ENCODE results near the gene HSPA14.

Gene HSPA14

DNA sequence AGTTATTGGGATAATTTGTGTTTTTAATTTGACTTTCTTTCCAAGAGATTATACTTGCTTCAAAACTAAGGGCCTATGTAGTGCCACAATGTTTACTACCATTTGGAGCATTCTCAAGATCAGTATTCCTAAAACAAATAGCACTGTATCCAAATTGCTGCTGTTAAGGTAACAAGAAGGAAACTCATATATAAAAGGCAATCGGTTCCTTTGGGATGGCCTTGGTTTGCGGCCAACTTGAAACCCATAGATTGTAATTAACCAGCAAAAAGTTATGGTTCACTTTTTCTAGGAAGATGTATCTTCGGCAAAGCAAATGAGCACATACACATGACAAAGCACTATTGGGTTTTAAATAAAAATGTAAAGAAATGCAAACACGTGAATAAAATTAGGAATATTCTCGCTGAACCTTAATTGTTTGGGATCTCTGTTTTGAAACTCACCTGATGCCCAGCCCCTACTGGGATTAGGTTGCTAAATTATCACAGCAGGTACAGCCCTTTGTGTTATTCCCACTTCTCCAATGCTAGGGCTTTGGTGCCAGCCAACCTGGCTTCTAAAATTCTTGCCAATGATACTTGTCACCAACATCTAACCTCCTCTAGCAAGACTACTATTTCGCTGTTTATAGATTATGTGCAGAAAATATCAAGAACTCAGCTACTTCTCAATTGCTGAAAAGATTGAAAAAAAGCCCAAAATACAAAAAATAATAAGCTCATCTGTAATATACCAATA is 16.3 kb upstream of the HSPA14 start:
- H3K36me3 ChIP-seq (replicated peaks; ENCODE audit: low read depth, low read length) = no peaks in the 10 kb centered on the region
- no peaks in the 10 kb centered on the region for H3K9me3 ChIP-seq (ENCODE audit: insufficient read depth, low read length)
- H3K4me3 ChIP-seq (ENCODE audit: low read length) = no peak overlapping the region
- no peak overlapping the region for H3K9ac ChIP-seq (ENCODE audit: low read length)
- H3K27me3 ChIP-seq (ENCODE audit: low read depth, low read length) = no peaks in the 10 kb centered on the region
- H2AFZ ChIP-seq (ENCODE audit: low read depth, low read length) = no peak overlapping the region
- peaks cover 11% of the 10 kb centered on the region for H3K4me1 ChIP-seq (ENCODE audit: low read length)
- H3K27ac ChIP-seq (ENCODE audit: low read length) = no peak overlapping the region
- H3K79me2 ChIP-seq (ENCODE audit: low read length) = no peaks in the 10 kb centered on the region
- TF ChIP-seq, protein P1, sequence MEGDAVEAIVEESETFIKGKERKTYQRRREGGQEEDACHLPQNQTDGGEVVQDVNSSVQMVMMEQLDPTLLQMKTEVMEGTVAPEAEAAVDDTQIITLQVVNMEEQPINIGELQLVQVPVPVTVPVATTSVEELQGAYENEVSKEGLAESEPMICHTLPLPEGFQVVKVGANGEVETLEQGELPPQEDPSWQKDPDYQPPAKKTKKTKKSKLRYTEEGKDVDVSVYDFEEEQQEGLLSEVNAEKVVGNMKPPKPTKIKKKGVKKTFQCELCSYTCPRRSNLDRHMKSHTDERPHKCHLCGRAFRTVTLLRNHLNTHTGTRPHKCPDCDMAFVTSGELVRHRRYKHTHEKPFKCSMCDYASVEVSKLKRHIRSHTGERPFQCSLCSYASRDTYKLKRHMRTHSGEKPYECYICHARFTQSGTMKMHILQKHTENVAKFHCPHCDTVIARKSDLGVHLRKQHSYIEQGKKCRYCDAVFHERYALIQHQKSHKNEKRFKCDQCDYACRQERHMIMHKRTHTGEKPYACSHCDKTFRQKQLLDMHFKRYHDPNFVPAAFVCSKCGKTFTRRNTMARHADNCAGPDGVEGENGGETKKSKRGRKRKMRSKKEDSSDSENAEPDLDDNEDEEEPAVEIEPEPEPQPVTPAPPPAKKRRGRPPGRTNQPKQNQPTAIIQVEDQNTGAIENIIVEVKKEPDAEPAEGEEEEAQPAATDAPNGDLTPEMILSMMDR (IDR thresholded peaks at IDR 0.05; ENCODE audit: low read depth, low read length) = no peak
- no peak for TF ChIP-seq EZH2phosphoT487 (IDR thresholded peaks at IDR 0.05; ENCODE audit: low read depth)
- no peak overlapping the region for H3K4me2 ChIP-seq (ENCODE audit: low read length)
- H4K20me1 ChIP-seq (ENCODE audit: insufficient read depth, low read length) = no peaks in the 10 kb centered on the region

DNA sequence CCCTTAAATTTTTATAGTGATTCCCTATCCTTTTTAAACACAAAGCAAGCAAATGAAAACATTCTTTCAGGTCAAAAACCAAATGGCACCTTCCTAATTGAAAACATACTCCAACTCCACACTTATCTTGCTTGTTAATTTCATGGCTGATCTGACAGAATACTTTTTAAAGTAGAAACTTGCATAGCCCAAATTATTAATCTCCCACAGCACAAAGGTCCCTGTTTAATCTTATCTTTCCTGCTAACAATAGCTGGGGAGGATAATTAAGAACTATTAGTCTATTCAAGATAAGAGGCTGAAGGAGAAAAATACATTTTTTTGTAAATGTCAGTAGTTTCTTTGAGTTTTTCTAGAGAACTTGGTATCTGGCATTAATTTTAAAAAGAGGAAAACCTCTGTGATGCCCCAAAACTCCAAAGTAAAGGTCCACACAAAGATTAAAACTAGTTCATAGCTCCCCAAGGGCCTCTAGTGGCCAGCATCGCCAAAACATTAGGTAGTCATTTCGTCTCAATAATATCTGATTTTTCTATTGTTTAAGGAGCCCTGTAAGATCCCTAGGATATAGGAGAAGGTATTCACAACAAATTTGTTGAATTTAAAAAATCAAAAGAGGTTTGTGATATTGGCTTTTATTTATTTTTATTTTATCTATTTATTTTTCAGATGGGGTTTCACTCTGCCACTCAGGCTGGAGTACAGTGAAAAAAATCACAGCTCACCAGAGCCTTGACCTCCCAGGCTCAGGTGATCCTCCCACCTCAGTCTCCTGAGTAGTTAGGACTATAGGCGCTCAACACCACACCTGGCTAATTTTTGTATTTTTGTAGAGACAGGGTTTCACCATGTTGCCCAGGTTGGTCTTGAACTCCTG is 15.0 kb upstream of the HSPA14 start:
- Histone ChIP-seq H3K27me3 (ENCODE audit: low read depth, low read length) (no peaks in the 10 kb centered on the region), H4K20me1 (ENCODE audit: insufficient read depth, low read length) (no peaks in the 10 kb centered on the region), H2AFZ (ENCODE audit: low read depth, low read length) (no peak overlapping the region), H3K79me2 (ENCODE audit: low read length) (no peaks in the 10 kb centered on the region), H3K9me3 (ENCODE audit: insufficient read depth, low read length) (no peaks in the 10 kb centered on the region), H3K4me3 (ENCODE audit: low read length) (no peak overlapping the region), H3K36me3 (replicated peaks; ENCODE audit: low read depth, low read length) (no peaks in the 10 kb centered on the region), H3K4me1 (ENCODE audit: low read length) (peaks cover 11% of the 10 kb centered on the region), H3K9ac (ENCODE audit: low read length) (no peak overlapping the region), H3K27ac (ENCODE audit: low read length) (no peak overlapping the region), H3K4me2 (ENCODE audit: low read length) (no peak overlapping the region)
- TF ChIP-seq EZH2phosphoT487 (IDR thresholded peaks at IDR 0.05; ENCODE audit: low read depth) = no peak
- TF ChIP-seq, protein P1 (IDR thresholded peaks at IDR 0.05; ENCODE audit: low read depth, low read length) = peak; percentile 73

DNA sequence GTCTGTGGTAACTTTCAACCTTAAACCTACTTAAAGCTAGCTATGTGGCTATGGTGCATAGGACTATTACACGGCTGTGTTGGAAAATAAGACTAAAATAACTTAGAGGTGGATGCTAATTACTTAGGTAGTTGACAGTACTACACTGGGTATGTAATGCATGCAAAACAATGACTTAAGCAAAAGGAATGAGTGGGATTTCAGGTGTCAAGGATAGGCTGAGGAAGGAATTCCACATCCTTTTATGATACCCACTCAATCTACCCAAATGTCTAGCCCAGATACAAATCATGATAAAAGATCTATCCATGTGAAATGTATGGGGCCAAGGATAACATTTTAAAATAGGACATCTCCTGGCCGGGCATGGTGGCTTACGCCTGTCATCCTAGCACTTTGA is 14.1 kb upstream of the HSPA14 start:
- H3K9me3 ChIP-seq (ENCODE audit: insufficient read depth, low read length) = no peaks in the 10 kb centered on the region
- no peaks in the 10 kb centered on the region for H3K79me2 ChIP-seq (ENCODE audit: low read length)
- no peaks in the 10 kb centered on the region for H3K27me3 ChIP-seq (ENCODE audit: low read depth, low read length)
- H3K4me1 ChIP-seq (ENCODE audit: low read length) = peaks cover 11% of the 10 kb centered on the region
- no peaks in the 10 kb centered on the region for H4K20me1 ChIP-seq (ENCODE audit: insufficient read depth, low read length)
- no peak for TF ChIP-seq EZH2phosphoT487 (IDR thresholded peaks at IDR 0.05; ENCODE audit: low read depth)
- TF ChIP-seq, protein P1 (IDR thresholded peaks at IDR 0.05; ENCODE audit: low read depth, low read length) = no peak
- no peak overlapping the region for H3K27ac ChIP-seq (ENCODE audit: low read length)
- no peak overlapping the region for H3K4me3 ChIP-seq (ENCODE audit: low read length)
- no peaks in the 10 kb centered on the region for H3K36me3 ChIP-seq (replicated peaks; ENCODE audit: low read depth, low read length)
- no peak overlapping the region for H3K4me2 ChIP-seq (ENCODE audit: low read length)
- no peak overlapping the region for H2AFZ ChIP-seq (ENCODE audit: low read depth, low read length)
- no peak overlapping the region for H3K9ac ChIP-seq (ENCODE audit: low read length)

Measured in OCI-LY3 (cell line).